NCI-H82 treated with DMSO at 0.1 percent for 48 hours (cell line): ENCODE data around the gene MAP3K8.
"Not testable (repeated sequence)": the region's sequence is repeated elsewhere in the genome, so short reads cannot be mapped to it uniquely, and the experiment has no call there.

Experiments
- DNase-seq: peaks from one replicate; lab custom pipeline; 2025; ENCODE audit not compliant: unreplicated experiment; lab: John Stamatoyannopoulos, UW

MAP3K8 gene

GRCh38 chr10:30443049-30443448 is 9.1 kb downstream of the MAP3K8 start:
- no peak for DNase-seq

- no peak for DNase-seq
These were observed 11.7 kb downstream of the MAP3K8 start for GRCh38 chr10:30445711-30446110.

- no peak for DNase-seq
These were observed 13.3 kb downstream of the MAP3K8 start for GRCh38 chr10:30447125-30447799.

GRCh38 chr10:30448092-30448491 is 14.1 kb downstream of the MAP3K8 start:
- no peak for DNase-seq

- no peak for DNase-seq
These were observed 20.0 kb downstream of the MAP3K8 start for GRCh38 chr10:30453764-30454527.

- DNase-seq = no peak
These were observed 20.9 kb downstream of the MAP3K8 start for GRCh38 chr10:30454744-30455510.

- DNase-seq = no peak
These were observed 21.8 kb downstream of the MAP3K8 start for GRCh38 chr10:30455816-30456215.

GRCh38 chr10:30456266-30456665 is 22.3 kb downstream of the MAP3K8 start:
- no peak for DNase-seq

- DNase-seq = no peak
These were observed 25.3 kb downstream of the MAP3K8 start for GRCh38 chr10:30459283-30459682.

GRCh38 chr10:30460121-30460520 is 26.1 kb downstream of the MAP3K8 start:
- DNase-seq = no peak

GRCh38 chr10:30462513-30462912 is 28.5 kb downstream of the MAP3K8 start:
- DNase-seq = no peak

- no peak for DNase-seq
These were observed 30.0 kb downstream of the MAP3K8 start for GRCh38 chr10:30463944-30464451.

GRCh38 chr10:30464675-30465074 is 30.7 kb downstream of the MAP3K8 start:
- no peak for DNase-seq

- no peak for DNase-seq
These were observed 32.5 kb downstream of the MAP3K8 start for GRCh38 chr10:30466445-30466844.

GRCh38 chr10:30467651-30468338 is 33.8 kb downstream of the MAP3K8 start:
- DNase-seq = no peak

GRCh38 chr10:30472414-30473155 is 38.6 kb downstream of the MAP3K8 start:
- DNase-seq = no peak

GRCh38 chr10:30475515-30475914 is 41.5 kb downstream of the MAP3K8 start:
- not testable (repeated sequence) for DNase-seq

- DNase-seq = no peak
These were observed 42.6 kb downstream of the MAP3K8 start for GRCh38 chr10:30476511-30477155.

- DNase-seq = not testable (repeated sequence)
These were observed 45.5 kb downstream of the MAP3K8 start for GRCh38 chr10:30479513-30479912.

- DNase-seq = no peak
These were observed 47.6 kb downstream of the MAP3K8 start for GRCh38 chr10:30481603-30482002.
